Renal cortex interstitium (tissue), 11 donors: Measurements from ENCODE around the gene CDH20. TPM values are rescaled to one million over a fixed set of nuclear protein-coding genes. Genes with fewer than 3 reads are reported as not detected.
A peak's percentile ranks its signal among the peaks of the same experiment; 100 is the strongest.

Experiments
- DNase-seq, 11 donors: peaks; one replicate each; pipeline ENCODE4 v3.0.0-alpha.2; 2013; ENCODE audit warnings: low read depth in 9 of 11, low spot score in 4 of 11; ENCODE audit errors: extremely low read depth in 1 of 11
- polyA plus RNA-seq, 3 donors: library from polyadenylated mRNA; unstranded; fragments of 120-200 nt; gene quantifications; one replicate each; pipeline ENCODE4 v1.2.1, GENCODE V29; 2013; ENCODE audit not compliant: insufficient read length in 3 of 3

Gene CDH20
- polyA plus RNA-seq, 3 donors: 3.6 to 4.5 (median 3.7) TPM

- DNase-seq: no peak
Measured at GRCh38 chr18:61549889-61550288, 216.7 kb downstream of the CDH20 start.

GRCh38 chr18:61551586-61551985 is 218.4 kb downstream of the CDH20 start:
- DNase-seq: peak; percentile 40 to 74 (median 62)

GRCh38 chr18:61553045-61553659 is 219.9 kb downstream of the CDH20 start:
- no peak for DNase-seq

GRCh38 chr18:61554117-61554776 is 221.0 kb downstream of the CDH20 start:
- DNase-seq: no peak

GRCh38 chr18:61554946-61555361 is 221.7 kb downstream of the CDH20 start:
- DNase-seq: no peak

GRCh38 chr18:61556316-61556715 is 223.1 kb downstream of the CDH20 start:
- DNase-seq: no peak

GRCh38 chr18:61556862-61557261 is 223.6 kb downstream of the CDH20 start:
- no peak for DNase-seq

- no peak for DNase-seq
Measured at GRCh38 chr18:61569176-61569892, 236.1 kb downstream of the CDH20 start.

GRCh38 chr18:61570070-61570469 is 236.8 kb downstream of the CDH20 start:
- no peak for DNase-seq

GRCh38 chr18:61572084-61572655 is 238.9 kb downstream of the CDH20 start:
- DNase-seq: no peak

- DNase-seq: no peak
Measured at GRCh38 chr18:61572871-61573270, 239.6 kb downstream of the CDH20 start.

GRCh38 chr18:61574665-61575064 is 241.4 kb downstream of the CDH20 start:
- DNase-seq: no peak

GRCh38 chr18:61575419-61575818 is 242.2 kb downstream of the CDH20 start:
- no peak for DNase-seq

- no peak for DNase-seq
Measured at GRCh38 chr18:61578846-61579245, 245.6 kb downstream of the CDH20 start.

- no peak for DNase-seq
Measured at GRCh38 chr18:61579581-61579980, 246.4 kb downstream of the CDH20 start.

GRCh38 chr18:61580046-61580445 is 246.8 kb downstream of the CDH20 start:
- DNase-seq: no peak

- DNase-seq: peak in 10 of 11 donors; percentile 56 to 77 (median 66)
Measured at GRCh38 chr18:61581578-61582201, 248.5 kb downstream of the CDH20 start.

GRCh38 chr18:61582202-61582710 is 249.0 kb downstream of the CDH20 start:
- no peak for DNase-seq

- DNase-seq: no peak
Measured at GRCh38 chr18:61583548-61583947, 250.3 kb downstream of the CDH20 start.
